Aorta (tissue), 5 donors: ENCODE data around the gene ZNF143. TPM values are rescaled to one million over a fixed set of nuclear protein-coding genes. Genes with fewer than 3 reads are reported as not detected.
A peak's percentile ranks its signal among the peaks of the same experiment; 100 is the strongest.

Experiments used
- ATAC-seq: fragments of 200-7000 bp; cut with Tn5 transposase; one replicate; pipeline ENCODE4 v1.9.1; 2022; ENCODE audit warnings: moderate library complexity; ENCODE audit not compliant: low FRiP score
- DNase-seq, 2 donors: peaks; one replicate each; pipeline ENCODE4 v3.0.0-alpha.2; 2020
- H3K27ac ChIP-seq, 2 donors: one replicate each; pipeline ENCODE4 v1.5.1; 2013; ENCODE audit warnings: low read length in 2 of 2, mild to moderate bottlenecking in 2 of 2, moderate library complexity in 2 of 2, control low read depth in 1 of 2, inconsistent platforms in 1 of 2, low read depth in 1 of 2
- H3K27me3 ChIP-seq, 2 donors: one replicate each; pipeline ENCODE4 v1.6.1; 2013; ENCODE audit warnings: control low read depth in 1 of 2, low read length in 1 of 2, mild to moderate bottlenecking in 1 of 2, moderate library complexity in 1 of 2; ENCODE audit not compliant: insufficient read depth in 2 of 2, control insufficient read depth in 1 of 2
- H3K36me3 ChIP-seq, 2 donors: one replicate each; pipeline ENCODE4 v1.6.1; 2013; ENCODE audit warnings: control low read depth in 1 of 2, low read length in 1 of 2, mild to moderate bottlenecking in 1 of 2; ENCODE audit not compliant: insufficient read depth in 2 of 2, control insufficient read depth in 1 of 2
- H3K4me1 ChIP-seq, 2 donors: one replicate each; pipeline ENCODE4 v1.6.1; 2013; ENCODE audit warnings: low read length in 2 of 2, control low read depth in 1 of 2, mild to moderate bottlenecking in 1 of 2, moderate library complexity in 1 of 2; ENCODE audit not compliant: insufficient read depth in 2 of 2, control insufficient read depth in 1 of 2
- H3K4me3 ChIP-seq, 2 donors: one replicate each; pipeline ENCODE4 v1.5.1; 2013; ENCODE audit warnings: low read length in 2 of 2, control low read depth in 1 of 2, mild to moderate bottlenecking in 1 of 2
- H3K9me3 ChIP-seq: one replicate; pipeline ENCODE4 v1.6.1; 2013; ENCODE audit warnings: mild to moderate bottlenecking, low read length; ENCODE audit not compliant: control insufficient read depth
- WGBS, 2 donors: extraction: QIAGEN DNeasy Blood & Tissue Kit; methylation state at CpG; one replicate each; pipeline ENCODE4 v1.1.7; 2013; 5-methylcytosine and 5-hydroxymethylcytosine counted together
- intact Hi-C, 2 donors: fragments of 100-400 bp; cut with DNase I; formaldehyde crosslinking; loops; one replicate each; pipeline versions ENCODE4 v1.14.2 to v1.15.0; 2022
- polyA plus RNA-seq, 2 donors: library from polyadenylated mRNA; stranded (reverse); fragments of 200-250 nt; gene quantifications; one replicate each; pipeline ENCODE4 v1.2.3, GENCODE V29; 2013
- total RNA-seq, 2 donors: library from RNA; stranded (reverse); fragmentation: NEBNext Ultra II Directional; extraction: Animal tissue kit (Norgen Biotek cat#: 25700); gene quantifications; one replicate each; pipeline ENCODE4 v1.2.1, GENCODE V29; 2021
- donor health status: healthy with polysubstance abuse.
- donor health status: Bipolar disorder and iron deficiency.
- donor health status: DM: no; HTN: no; CAD: no.
- donor health status: DM: no; HTN: no; CAD: no.
- donor health status: DM: yes; HTN: yes; CAD: no.

The ZNF143 gene
- total and polyA plus RNA-seq, 4 donors = 12.9 to 42.0 (median 26.9) TPM

DNA sequence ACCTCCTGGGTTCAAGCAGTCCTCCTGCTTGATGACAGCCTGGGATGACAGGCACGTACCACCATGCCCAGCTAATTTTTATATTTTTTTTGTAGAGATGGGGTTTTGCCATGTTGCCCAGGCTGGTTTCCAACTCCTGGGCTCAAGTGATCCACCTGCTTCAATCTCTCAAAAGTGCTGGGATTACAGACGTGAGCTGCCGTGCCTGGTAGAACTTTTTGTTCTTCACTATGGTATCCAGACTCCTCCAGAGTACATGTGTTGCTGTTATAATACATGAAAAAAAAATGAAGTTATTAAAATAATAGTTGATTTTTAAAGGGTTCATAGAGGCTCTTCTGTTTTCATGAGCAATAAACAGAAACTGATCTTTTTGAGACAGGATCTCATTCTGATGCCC lies 29.6 kb downstream of the ZNF143 start:
- ATAC-seq (no peak), DNase-seq (no peak)
- Histone ChIP-seq H3K27ac (no peak overlapping the region), H3K4me1 (no peaks in the 10 kb centered on the region), H3K9me3 (no peaks in the 10 kb centered on the region), H3K27me3 (no peaks in the 10 kb centered on the region), H3K4me3 (no peak overlapping the region), H3K36me3 (peaks cover 0 to 1% of the 10 kb centered on the region in 2 donors)
- WGBS, 2 donors = 75 to 78% methylated on average over 3 of the region's 3 CpGs
- intact Hi-C loops = no loop called here

DNA sequence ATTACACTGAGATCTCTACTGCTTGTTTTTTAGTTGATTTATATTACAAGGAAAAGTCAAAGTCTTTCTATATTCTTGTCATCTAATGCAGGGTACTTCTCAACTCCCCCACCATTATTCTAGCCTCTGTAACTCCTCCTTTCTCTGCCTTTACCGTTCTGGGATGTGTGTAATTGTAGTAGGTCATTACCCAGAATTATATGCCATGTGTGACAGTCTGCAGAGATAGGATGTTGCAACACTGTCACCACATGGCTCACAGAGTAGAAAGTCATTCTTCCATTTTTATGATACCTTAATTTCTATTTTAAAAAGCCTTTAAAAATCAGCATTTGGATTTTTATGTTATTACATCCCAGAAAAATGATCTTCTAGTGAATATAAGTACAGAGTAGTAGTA lies 32.7 kb downstream of the ZNF143 start:
- peaks cover 0 to 1% of the 10 kb centered on the region in 2 donors for H3K36me3 ChIP-seq
- H3K4me3 ChIP-seq = no peak overlapping the region
- ATAC-seq (no peak), DNase-seq (no peak)
- H3K27ac ChIP-seq = no peak overlapping the region
- WGBS, 2 donors = 33 to 59% methylated on average over 1 of the region's 1 CpG
- H3K4me1 ChIP-seq = no peaks in the 10 kb centered on the region
- no peaks in the 10 kb centered on the region for H3K9me3 ChIP-seq
- intact Hi-C loops = no loop called here
- H3K27me3 ChIP-seq = no peaks in the 10 kb centered on the region

- intact Hi-C loops = no loop called here
- 95 to 98% methylated on average over 3 of the region's 3 CpGs for WGBS, 2 donors
- H3K36me3 ChIP-seq = peaks cover 0 to 1% of the 10 kb centered on the region in 2 donors
- no peak overlapping the region for H3K27ac ChIP-seq
- H3K4me3 ChIP-seq = no peak overlapping the region
- H3K27me3 ChIP-seq = no peaks in the 10 kb centered on the region
- ATAC-seq (no peak), DNase-seq (no peak)
- H3K9me3 ChIP-seq = no peaks in the 10 kb centered on the region
- H3K4me1 ChIP-seq = no peaks in the 10 kb centered on the region
Observed at GRCh38 chr11:9494316-9494715, 33.5 kb downstream of the ZNF143 start.

DNA sequence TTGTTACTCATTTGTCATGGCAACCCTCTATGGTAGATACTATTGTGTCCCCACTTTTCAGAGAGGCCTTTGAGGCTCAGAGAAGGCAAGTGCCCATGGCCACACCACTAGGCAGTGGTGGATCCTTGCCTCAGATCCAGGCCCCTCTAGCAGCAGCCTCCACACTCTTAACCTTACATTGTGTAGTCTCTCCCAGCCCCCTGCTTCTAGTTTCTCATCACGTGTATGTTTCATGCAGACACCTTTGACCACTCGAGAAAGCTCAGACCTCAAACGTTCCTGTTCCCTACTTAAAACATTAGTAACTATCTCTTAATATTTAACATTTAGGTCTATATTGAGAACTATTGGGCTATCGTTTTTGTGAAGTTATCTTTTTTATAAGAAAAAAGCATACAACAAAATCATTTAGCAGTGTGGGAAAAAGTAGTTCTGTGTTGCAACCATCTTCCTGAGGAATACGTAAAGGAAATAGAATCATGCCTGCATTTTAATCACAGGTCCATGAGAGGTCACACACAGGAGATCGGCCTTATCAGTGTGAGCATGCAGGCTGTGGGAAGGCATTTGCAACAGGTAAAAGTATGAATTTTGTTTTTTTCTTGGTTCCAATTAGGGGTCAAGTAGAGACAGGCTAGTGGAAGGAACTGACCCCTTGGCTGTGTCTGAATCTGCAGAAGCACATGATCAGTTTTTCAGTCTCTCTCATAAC lies 35.1 kb downstream of the ZNF143 start:
- no peak overlapping the region for H3K27ac ChIP-seq
- no peaks in the 10 kb centered on the region for H3K9me3 ChIP-seq
- H3K4me3 ChIP-seq = no peak overlapping the region
- 81 to 84% methylated on average over 6 of the region's 6 CpGs for WGBS, 2 donors
- intact Hi-C loops = no loop called here
- no peak for DNase-seq
- H3K36me3 ChIP-seq = peaks cover 0 to 1% of the 10 kb centered on the region in 2 donors
- ATAC-seq = no peak
- no peaks in the 10 kb centered on the region for H3K27me3 ChIP-seq
- H3K4me1 ChIP-seq = no peaks in the 10 kb centered on the region

DNA sequence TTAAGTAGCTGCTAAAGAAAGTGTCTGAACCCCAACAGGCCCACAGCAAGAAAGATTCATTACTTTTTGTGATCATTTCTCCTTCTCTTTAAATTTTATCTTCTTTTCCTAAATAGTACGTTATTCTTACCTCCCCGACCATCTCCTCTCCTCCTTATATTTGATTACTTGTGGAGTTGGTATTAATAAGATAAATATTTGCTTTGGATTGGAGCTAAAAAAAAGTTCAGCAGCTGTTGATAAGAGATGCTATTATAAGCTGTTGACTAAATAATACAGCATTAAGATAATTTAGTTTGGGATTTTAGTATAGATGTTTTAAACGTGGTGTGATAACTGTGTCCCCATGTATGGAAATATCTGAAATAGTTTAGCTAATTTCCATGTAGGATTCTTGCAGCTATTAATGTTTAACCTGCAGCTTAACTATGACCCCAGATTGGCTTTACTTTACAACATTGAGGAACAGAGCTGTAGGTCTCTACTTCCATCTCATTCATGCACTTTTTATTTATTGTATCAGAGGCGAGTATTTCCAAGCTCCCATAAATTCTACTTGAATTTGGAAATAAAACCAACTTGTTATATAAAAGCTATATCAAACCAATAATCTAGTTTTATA lies 37.8 kb downstream of the ZNF143 start:
- Histone ChIP-seq H3K27me3 (no peaks in the 10 kb centered on the region), H3K4me3 (no peak overlapping the region), H3K27ac (no peak overlapping the region), H3K36me3 (peaks cover 0 to 3% of the 10 kb centered on the region in 2 donors), H3K9me3 (no peaks in the 10 kb centered on the region), H3K4me1 (no peaks in the 10 kb centered on the region)
- WGBS, 2 donors = 11 to 15% methylated on average over 4 of the region's 4 CpGs
- intact Hi-C loops = no loop called here
- no peak for DNase-seq
- ATAC-seq = no peak

GRCh38 chr11:9506489-9507276 lies 45.9 kb downstream of the ZNF143 start:
- 37% methylated on average over 6 of the region's 6 CpGs for WGBS, 2 donors
- ATAC-seq (peak; percentile 72), DNase-seq (peak; percentile 78 to 85)
- Histone ChIP-seq H3K4me1 (no peaks in the 10 kb centered on the region), H3K36me3 (no peaks in the 10 kb centered on the region), H3K9me3 (no peaks in the 10 kb centered on the region), H3K27ac (no peak overlapping the region), H3K27me3 (no peaks in the 10 kb centered on the region), H3K4me3 (no peak overlapping the region)
- intact Hi-C loops = loop anchor here (5.0 kb wide), 3 partner anchors 244 to 489 kb away; no protein-coding TSS in a partner anchor

GRCh38 chr11:9507277-9507580 lies 46.4 kb downstream of the ZNF143 start:
- no peak overlapping the region for H3K4me3 ChIP-seq
- H3K27me3 ChIP-seq = no peaks in the 10 kb centered on the region
- 93% methylated on average over 1 of the region's 1 CpG for WGBS, 2 donors
- H3K9me3 ChIP-seq = no peaks in the 10 kb centered on the region
- H3K36me3 ChIP-seq = no peaks in the 10 kb centered on the region
- no peaks in the 10 kb centered on the region for H3K4me1 ChIP-seq
- ATAC-seq (no peak), DNase-seq (no peak)
- intact Hi-C loops = loop anchor here (5.0 kb wide), 3 partner anchors 245 to 490 kb away; no protein-coding TSS in a partner anchor
- no peak overlapping the region for H3K27ac ChIP-seq

- no peak for DNase-seq
- intact Hi-C loops = loop anchor here (5.0 kb wide), 3 partner anchors 247 to 492 kb away; no protein-coding TSS in a partner anchor
- H3K36me3 ChIP-seq = peaks cover 4 to 7% of the 10 kb centered on the region in 2 donors
- no peaks in the 10 kb centered on the region for H3K27me3 ChIP-seq
- WGBS, 2 donors = 85 to 92% methylated on average over 2 of the region's 2 CpGs
- H3K4me3 ChIP-seq = no peak overlapping the region
- no peaks in the 10 kb centered on the region for H3K4me1 ChIP-seq
- H3K9me3 ChIP-seq = no peaks in the 10 kb centered on the region
- no peak for ATAC-seq
- H3K27ac ChIP-seq = no peak overlapping the region
Observed at GRCh38 chr11:9509041-9509440, 48.2 kb downstream of the ZNF143 start.
